Nephron (organoid): ENCODE data around the gene PXDC1.

Experiments
- H3K27ac Mint-ChIP-seq, 3 experiments: 2 replicates each; pipeline ENCODE4 v1.8.0; 2020; ENCODE audit warnings: mixed read lengths in 3 of 3, mild to moderate bottlenecking in 2 of 3, moderate library complexity in 1 of 3
- H3K27me3 Mint-ChIP-seq: 2 replicates; pipeline ENCODE4 v1.8.0; 2021; ENCODE audit warnings: low read depth, mild to moderate bottlenecking, moderate library complexity, mixed read lengths
- H3K36me3 Mint-ChIP-seq: 2 replicates; pipeline ENCODE4 v1.8.0; 2020; ENCODE audit warnings: low read depth, mixed read lengths
- H3K4me1 Mint-ChIP-seq: 2 replicates; pipeline ENCODE4 v1.8.0; 2020; ENCODE audit warnings: mixed read lengths
- H3K4me3 Mint-ChIP-seq, 3 experiments: 2 replicates each; pipeline ENCODE4 v1.8.0; 2020; ENCODE audit warnings: mild to moderate bottlenecking in 3 of 3, mixed read lengths in 3 of 3, moderate library complexity in 2 of 3
- H3K9me3 Mint-ChIP-seq: 2 replicates; pipeline ENCODE4 v1.8.0; 2020; ENCODE audit warnings: mixed read lengths
- CTCF ChIP-seq, 3 experiments: fragments of 200-600 bp; sonication (generic); IDR thresholded peaks; one replicate each; pipeline ENCODE4 v1.5.0; 2021; ENCODE audit warnings: antibody characterized with exemption in 3 of 3; ENCODE audit not compliant: unreplicated experiment in 3 of 3

PXDC1 gene

GRCh38 chr6:3751077-3751729 is at the start of gene PXDC1:
Gene PXDC1 (minus strand): TSS chr6:3751713. CDS start chr6:3751531, 182 bp downstream.
- H3K9me3 Mint-ChIP-seq: no peaks in the 10 kb centered on the region
- no peak for TF ChIP-seq CTCF (IDR thresholded peaks at IDR 0.05; ENCODE audit: unreplicated experiment in 3 of 3)
- peak within 1 kb of the TSS; percentile 87 to 93 (median 92) for H3K4me3 Mint-ChIP-seq
- H3K27me3 Mint-ChIP-seq: peaks cover 12% of the 10 kb centered on the region
- H3K36me3 Mint-ChIP-seq: no peaks in the 10 kb centered on the region
- H3K27ac Mint-ChIP-seq: peak within 1 kb of the TSS; percentile 89 to 96 (median 89)
- peaks cover 41% of the 10 kb centered on the region for H3K4me1 Mint-ChIP-seq

- no peaks in the 10 kb centered on the region for H3K36me3 Mint-ChIP-seq
- peaks cover 3% of the 10 kb centered on the region for H3K27me3 Mint-ChIP-seq
- peak overlapping the region in 2 of 3 experiments; percentile 3 to 39 for H3K27ac Mint-ChIP-seq
These were observed 49.5 kb upstream of the PXDC1 start for GRCh38 chr6:3800850-3801591.

GRCh38 chr6:3799719-3800118 is 48.2 kb upstream of the PXDC1 start:
- Mint-ChIP-seq H3K4me1 (peaks cover 43% of the 10 kb centered on the region), H3K27ac (peak overlapping the region in 1 of 3 experiments; percentile 38), H3K36me3 (no peaks in the 10 kb centered on the region), H3K27me3 (peaks cover 3% of the 10 kb centered on the region), H3K4me3 (no peak overlapping the region), H3K9me3 (no peaks in the 10 kb centered on the region)
- no peak for TF ChIP-seq CTCF (IDR thresholded peaks at IDR 0.05; ENCODE audit: unreplicated experiment in 3 of 3)

More at GRCh38 chr6:3800850-3801591, 49.5 kb upstream of the PXDC1 start:
- no peak for TF ChIP-seq CTCF (IDR thresholded peaks at IDR 0.05; ENCODE audit: unreplicated experiment in 3 of 3)
- Mint-ChIP-seq H3K4me3 (no peak overlapping the region), H3K4me1 (peaks cover 48% of the 10 kb centered on the region), H3K9me3 (no peaks in the 10 kb centered on the region)

- no peak for TF ChIP-seq CTCF (IDR thresholded peaks at IDR 0.05; ENCODE audit: unreplicated experiment in 3 of 3)
- peaks cover 33% of the 10 kb centered on the region for H3K4me1 Mint-ChIP-seq
- H3K4me3 Mint-ChIP-seq: no peak overlapping the region
- H3K27me3 Mint-ChIP-seq: peaks cover 3% of the 10 kb centered on the region
- no peaks in the 10 kb centered on the region for H3K9me3 Mint-ChIP-seq
- no peaks in the 10 kb centered on the region for H3K36me3 Mint-ChIP-seq
- peak overlapping the region; percentile 88 to 96 (median 91) for H3K27ac Mint-ChIP-seq
These were observed 46.8 kb upstream of the PXDC1 start for GRCh38 chr6:3798055-3798919.

- no peaks in the 10 kb centered on the region for H3K9me3 Mint-ChIP-seq
- peak overlapping the region; percentile 88 to 96 (median 91) for H3K27ac Mint-ChIP-seq
- H3K27me3 Mint-ChIP-seq: peaks cover 3% of the 10 kb centered on the region
- peaks cover 33% of the 10 kb centered on the region for H3K4me1 Mint-ChIP-seq
- no peaks in the 10 kb centered on the region for H3K36me3 Mint-ChIP-seq
- TF ChIP-seq CTCF (IDR thresholded peaks at IDR 0.05; ENCODE audit: unreplicated experiment in 3 of 3): no peak
- no peak overlapping the region for H3K4me3 Mint-ChIP-seq
These were observed 45.9 kb upstream of the PXDC1 start for GRCh38 chr6:3797231-3798054.
